Hindlimb muscle (tissue), 1 donor: ENCODE measurements around the gene IL17RB. TPM values are rescaled to one million over a fixed set of nuclear protein-coding genes. Genes with fewer than 3 reads are reported as not detected.

Source experiments
- polyA plus RNA-seq: library from polyadenylated mRNA; unstranded; fragments of 120-200 nt; gene quantifications from one replicate; pipeline ENCODE4 v1.2.1, GENCODE V29; 2013; ENCODE audit not compliant: insufficient read length

The IL17RB gene
- polyA plus RNA-seq, 1 donor: 3.2 TPM

Other genes with a start within 250 kb of the IL17RB start
- gene CHDH, start 149 bp upstream of the IL17RB start, polyA plus RNA-seq: 0.97 TPM
- 28.1 TPM for gene ACTR8, start 35.6 kb downstream of the IL17RB start, polyA plus RNA-seq
- gene SELENOK, start 45.3 kb downstream of the IL17RB start, polyA plus RNA-seq: 35.7 TPM